Choroid plexus epithelial cell (primary cell): ENCODE results near the gene SPECC1L.
A peak's percentile ranks its signal among the peaks of the same experiment; 100 is the strongest.

Source experiments
- DNase-seq: peaks from one replicate; pipeline ENCODE4 v3.0.0-alpha.2; 2010; ENCODE audit warnings: low read depth
- H3K4me3 ChIP-seq: 2 replicates; pipeline ENCODE4 v1.5.1; 2011; ENCODE audit warnings: low read depth, mild to moderate bottlenecking, control low read depth, low read length, moderate library complexity
- CTCF ChIP-seq: conservative IDR thresholded peaks from 2 replicates; pipeline ENCODE4 v1.5.1; 2011; ENCODE audit warnings: low read depth, mild to moderate bottlenecking, control low read depth, inconsistent platforms, low read length, moderate library complexity

The SPECC1L gene

GRCh38 chr22:24359452-24360120 is 89.0 kb downstream of the SPECC1L start:
- H3K4me3 ChIP-seq, result no peak overlapping the region
- no peak for TF ChIP-seq CTCF
- DNase-seq, result peak; percentile 9

GRCh38 chr22:24361976-24362646 is 91.5 kb downstream of the SPECC1L start:
- no peak overlapping the region for H3K4me3 ChIP-seq
- no peak for DNase-seq
- TF ChIP-seq CTCF, result no peak

DNA sequence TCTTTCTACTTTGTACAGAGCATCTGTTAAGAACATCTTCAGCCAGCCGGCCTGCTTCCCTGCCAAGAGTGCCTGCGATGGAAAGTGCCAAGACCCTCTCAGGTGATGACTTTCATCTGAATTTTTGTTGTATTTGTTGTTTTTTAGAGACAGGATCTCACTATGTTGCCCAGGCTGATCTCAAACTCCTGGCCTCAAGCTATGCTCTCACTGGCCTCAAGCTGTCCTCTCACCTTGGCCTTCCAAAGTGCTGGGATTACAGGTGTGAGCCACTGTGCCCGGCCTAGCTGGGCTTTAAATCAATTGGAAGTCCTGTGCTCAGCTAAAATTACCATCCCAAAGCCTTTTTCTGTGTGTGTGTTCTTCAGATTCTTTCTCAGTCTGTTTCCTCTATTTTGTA is 92.6 kb downstream of the SPECC1L start:
- no peak for TF ChIP-seq CTCF

GRCh38 chr22:24366701-24367100 is 96.1 kb downstream of the SPECC1L start:
- H3K4me3 ChIP-seq, result no peak overlapping the region
- no peak for DNase-seq
- no peak for TF ChIP-seq CTCF

More for the DNA sequence above, 92.6 kb downstream of the SPECC1L start:
- no peak for DNase-seq
- no peak overlapping the region for H3K4me3 ChIP-seq

DNA sequence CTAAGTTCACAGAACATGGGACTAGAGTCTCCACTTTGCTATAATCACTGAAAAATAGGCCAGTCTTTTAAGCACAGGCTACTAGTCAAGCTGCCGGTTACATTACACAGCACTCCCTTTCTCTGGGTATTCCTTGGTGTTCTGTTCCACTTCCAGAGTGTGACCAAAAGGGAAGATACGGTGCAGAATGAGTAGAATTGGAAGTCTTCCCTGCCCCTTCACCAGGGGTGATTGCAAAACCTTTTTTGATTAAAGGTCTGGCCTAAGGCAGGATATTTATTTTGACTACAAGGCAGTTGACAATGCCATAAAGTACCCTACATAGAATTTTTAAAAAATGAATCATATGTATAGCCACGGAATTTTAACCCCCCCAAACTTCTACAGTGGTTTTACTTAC is 97.2 kb downstream of the SPECC1L start:
- TF ChIP-seq CTCF, result no peak
- peak; percentile 9 for DNase-seq
- no peak overlapping the region for H3K4me3 ChIP-seq

DNA sequence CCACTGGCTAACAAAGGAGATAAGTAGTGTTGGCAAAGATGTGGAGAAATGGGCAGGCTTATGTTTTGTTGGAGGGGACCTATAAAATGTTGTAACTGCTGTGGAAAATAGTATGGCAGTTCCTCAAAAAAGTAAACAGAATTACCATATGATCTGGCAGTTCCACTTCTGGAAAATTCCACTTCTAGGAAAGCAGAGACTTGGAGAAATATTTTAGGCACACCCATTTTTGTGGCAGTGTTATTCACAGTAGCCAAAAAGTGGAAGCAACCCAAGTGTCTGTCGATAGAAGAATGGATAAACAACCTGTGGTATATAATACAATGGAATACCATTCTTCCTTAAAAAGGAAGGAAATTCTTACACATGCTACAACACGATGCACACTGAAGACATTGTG is 99.8 kb downstream of the SPECC1L start:
- DNase-seq, result no peak
- H3K4me3 ChIP-seq, result no peak overlapping the region
- no peak for TF ChIP-seq CTCF

GRCh38 chr22:24376002-24376401 is 105.4 kb downstream of the SPECC1L start:
- H3K4me3 ChIP-seq, result no peak overlapping the region
- no peak for TF ChIP-seq CTCF
- DNase-seq, result no peak
